GM18519 (cell line): ENCODE data around the gene ADI1.

Experiments used
- ATAC-seq: cut with Tn5 transposase; IDR thresholded peaks from one replicate; pipeline ENCODE4 v1.9.1; 2021; ENCODE audit warnings: mild to moderate bottlenecking, moderate library complexity; ENCODE audit not compliant: unreplicated experiment, low FRiP score

Gene ADI1, protein sequence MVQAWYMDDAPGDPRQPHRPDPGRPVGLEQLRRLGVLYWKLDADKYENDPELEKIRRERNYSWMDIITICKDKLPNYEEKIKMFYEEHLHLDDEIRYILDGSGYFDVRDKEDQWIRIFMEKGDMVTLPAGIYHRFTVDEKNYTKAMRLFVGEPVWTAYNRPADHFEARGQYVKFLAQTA

GRCh38 chr2:3519255-3520205, at the start of gene ADI1:
Gene ADI1 (minus strand): TSS chr2:3519531. CDS start chr2:3519487, 44 bp downstream.
- peak; percentile 42 for ATAC-seq

DNA sequence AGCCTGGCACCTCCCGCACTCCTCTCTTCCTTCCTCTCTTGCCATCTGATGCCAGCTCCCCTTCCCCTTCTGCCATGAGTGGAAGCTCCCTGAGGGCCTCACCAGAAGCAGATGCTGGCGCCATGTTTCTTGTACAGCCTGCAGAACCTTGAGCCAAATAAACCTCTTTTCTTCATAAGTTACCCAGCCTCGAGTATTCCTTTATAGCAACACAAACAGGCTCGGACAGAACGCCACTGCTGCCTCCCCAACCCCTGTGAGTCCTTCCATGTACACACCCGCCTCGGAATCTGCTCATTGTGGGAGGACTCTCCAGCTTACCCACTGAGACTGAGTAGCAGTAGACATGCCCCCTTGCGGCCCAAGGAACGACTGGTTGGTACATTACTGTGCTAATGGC, 47.5 kb upstream of the ADI1 start:
- ATAC-seq, result no peak

- no peak for ATAC-seq
Measured at GRCh38 chr2:3565117-3565516, 45.8 kb upstream of the ADI1 start.

- peak; percentile 33 for ATAC-seq
Measured at GRCh38 chr2:3563521-3563976, 44.2 kb upstream of the ADI1 start.

GRCh38 chr2:3558205-3559014, 39.1 kb upstream of the ADI1 start, which contains the start of gene RNASEH1:
Gene RNASEH1 (minus strand): TSS chr2:3558333. CDS start chr2:3558260, 73 bp downstream.
- ATAC-seq, result peak; percentile 94

- ATAC-seq, result peak; percentile 0
Measured at GRCh38 chr2:3557639-3558204, 38.4 kb upstream of the ADI1 start.

DNA sequence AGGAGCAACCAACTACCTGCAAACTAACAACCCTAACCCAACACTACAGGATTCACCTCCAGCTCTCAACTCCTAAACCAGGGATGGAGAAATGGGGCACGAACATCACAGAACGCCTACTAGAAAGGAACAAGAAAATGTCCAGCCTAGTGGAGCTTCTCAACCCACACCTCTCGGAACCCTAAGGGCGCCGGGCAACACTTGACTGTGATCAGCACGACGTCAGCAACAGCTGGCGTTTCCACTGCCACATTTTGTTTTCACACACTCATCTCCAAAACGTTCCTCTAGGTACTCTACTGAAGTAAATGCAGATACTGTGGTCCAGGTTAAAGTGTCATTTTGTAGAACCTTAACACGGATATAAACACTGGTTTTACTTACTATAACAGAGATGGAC, 34.6 kb upstream of the ADI1 start:
- ATAC-seq, result no peak

DNA sequence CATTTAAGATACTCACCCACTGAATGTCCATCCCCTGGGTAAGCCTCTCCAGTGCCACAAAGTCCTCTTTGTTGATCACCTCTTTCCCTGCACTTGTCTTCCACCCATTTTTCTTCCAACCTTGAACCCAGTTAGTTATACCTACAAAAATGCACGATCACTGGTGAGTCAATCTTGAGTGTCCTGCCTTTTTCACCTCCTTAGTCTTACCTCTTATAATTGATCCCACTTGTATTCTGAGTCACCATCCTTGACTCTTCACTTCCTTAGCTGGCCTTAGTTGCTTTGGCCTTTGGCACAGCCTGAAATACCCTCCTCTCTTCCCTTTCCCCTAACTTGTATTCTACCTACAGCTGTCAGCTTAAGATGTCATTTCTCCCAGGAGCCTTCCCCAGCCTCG, 28.6 kb upstream of the ADI1 start:
- ATAC-seq, result no peak

DNA sequence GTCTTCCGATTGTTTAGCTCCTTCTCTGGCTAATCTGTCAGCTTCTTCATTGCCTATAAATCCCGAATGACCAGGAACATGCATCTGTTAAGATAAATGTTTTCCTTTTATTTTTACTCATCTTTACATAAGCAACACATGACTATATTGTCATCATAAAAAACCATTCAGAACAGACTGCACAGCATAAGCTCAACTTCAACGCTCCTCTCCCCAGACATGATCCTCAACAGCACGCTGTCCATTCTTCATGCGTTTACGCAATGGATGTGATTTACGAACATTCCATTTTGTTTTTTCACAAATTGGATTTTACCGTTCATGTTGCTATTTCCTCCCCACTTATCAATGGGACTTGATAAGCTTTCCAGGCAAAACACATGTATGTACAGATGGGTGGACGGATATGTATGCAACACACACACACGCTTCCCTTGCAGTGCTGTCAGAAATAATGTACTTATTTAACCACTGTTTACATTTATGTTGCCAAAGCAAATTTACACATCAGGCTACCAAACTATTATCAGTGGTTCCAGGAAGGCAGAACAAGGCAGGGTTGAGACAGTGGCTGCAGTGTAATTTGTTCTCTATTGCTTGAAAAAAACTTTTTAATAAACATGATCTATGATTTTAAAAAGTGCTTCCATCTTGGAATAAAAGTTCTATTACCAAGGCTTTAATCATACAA, 26.6 kb upstream of the ADI1 start:
- no peak for ATAC-seq

- no peak for ATAC-seq
Measured at GRCh38 chr2:3543023-3543683, 23.8 kb upstream of the ADI1 start.

DNA sequence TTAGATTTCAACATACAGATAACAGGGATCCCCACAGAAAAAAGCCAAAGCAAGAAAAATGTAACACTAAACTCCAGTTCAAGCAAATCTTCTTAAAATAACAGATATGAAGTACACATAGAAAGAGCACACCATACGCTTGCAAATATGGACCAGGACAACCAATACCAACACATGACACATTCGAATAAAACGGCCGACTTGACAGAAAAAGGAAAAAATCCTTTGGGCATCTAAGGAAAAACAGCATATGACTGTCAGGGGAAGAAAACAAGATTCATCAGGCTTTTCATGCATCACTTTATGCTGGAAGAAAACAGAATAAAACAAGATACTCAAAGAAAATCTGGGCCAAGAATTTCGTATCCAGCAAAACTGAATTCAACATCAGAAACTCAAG, 22.8 kb upstream of the ADI1 start:
- ATAC-seq, result no peak

GRCh38 chr2:3539836-3540235, 20.5 kb upstream of the ADI1 start:
- ATAC-seq, result no peak

- no peak for ATAC-seq
Measured at GRCh38 chr2:3536682-3537632, 17.6 kb upstream of the ADI1 start.

DNA sequence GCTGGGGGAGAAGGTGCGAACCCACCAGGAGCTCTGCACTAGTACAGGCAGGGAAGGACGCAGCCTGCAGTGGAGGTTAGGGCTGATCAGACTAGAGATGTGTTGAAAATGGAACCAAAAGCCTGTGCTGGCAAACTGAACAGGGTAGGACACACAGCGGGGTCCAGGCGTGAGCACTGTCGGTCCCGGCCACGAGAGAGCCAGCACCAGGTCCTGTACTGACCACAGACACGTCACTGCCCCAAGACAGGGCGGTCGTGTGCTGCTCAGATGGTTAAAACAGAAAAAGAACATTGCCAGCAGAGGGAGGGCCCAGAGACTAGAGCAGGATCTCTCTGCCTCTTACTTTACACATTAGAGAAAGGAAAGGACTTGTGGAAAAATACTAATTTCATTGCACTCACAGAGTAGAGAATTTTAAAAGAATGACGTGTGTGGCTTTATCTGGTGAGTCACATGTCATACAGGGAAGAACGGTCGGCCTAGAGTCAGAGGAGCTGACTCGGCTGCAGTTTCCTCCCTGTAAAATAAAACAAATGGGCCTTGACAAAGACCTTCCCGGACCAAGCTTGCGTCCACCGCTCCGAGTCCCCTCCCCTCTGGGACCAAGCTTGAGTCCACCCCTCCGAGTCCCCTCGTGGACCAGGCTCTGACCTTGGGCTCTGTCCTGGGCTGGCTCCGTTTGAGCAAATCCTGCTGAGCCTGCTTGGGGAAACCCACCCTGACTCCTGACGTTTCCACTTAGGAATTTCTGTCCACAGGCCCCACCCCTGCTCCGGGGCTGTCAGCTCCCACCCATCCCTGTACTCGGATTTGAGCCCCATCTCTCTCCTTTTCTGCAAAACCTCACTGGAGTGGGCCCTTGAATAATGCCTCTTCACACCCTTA, 16.7 kb upstream of the ADI1 start:
- ATAC-seq, result no peak

- ATAC-seq, result no peak
Measured at GRCh38 chr2:3535467-3535793, 16.1 kb upstream of the ADI1 start.

GRCh38 chr2:3534251-3534814, 15.0 kb upstream of the ADI1 start:
- no peak for ATAC-seq

DNA sequence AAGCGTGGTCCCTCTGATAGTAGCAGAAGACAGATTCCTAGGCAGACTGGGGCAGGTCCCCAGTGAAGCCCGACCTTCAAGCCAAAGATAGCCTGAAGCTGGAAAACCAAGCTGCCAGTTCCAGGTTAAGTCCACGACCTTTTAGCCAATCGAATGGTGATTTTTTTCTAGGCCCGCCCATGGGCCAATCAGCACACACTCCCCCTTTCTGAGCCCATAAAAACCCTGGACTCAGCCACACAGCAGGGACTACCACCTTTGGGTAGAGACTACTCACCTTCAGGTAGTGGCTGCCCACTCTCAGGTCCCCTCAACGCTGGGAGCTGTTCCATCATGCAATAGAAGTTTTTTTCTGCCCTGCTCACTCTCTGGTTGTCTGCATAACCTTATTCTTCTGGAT, 14.5 kb upstream of the ADI1 start:
- ATAC-seq, result no peak
